ENCODE measurements around the gene SMIM35.

GRCh38 chr11:118135051-118135795, 48.5 kb upstream of the SMIM35 start:
- TF ChIP-seq CTCF (IDR thresholded peaks at IDR 0.05; ENCODE audit: low read length) (no peak), EZH2 (IDR thresholded peaks at IDR 0.05; ENCODE audit: borderline replicate concordance, low read length) (no peak)
